HepG2 (cell line): ENCODE measurements around the gene MYADML2. TPM values are rescaled to one million over a fixed set of nuclear protein-coding genes. Genes with fewer than 3 reads are reported as not detected.

Source experiments
- ATAC-seq: fragments of 200-7000 bp; cut with Tn5 transposase; 3 replicates; pipeline ENCODE4 v1.9.1; 2020; ENCODE audit warnings: mild to moderate bottlenecking, moderate library complexity
- BruUV-seq: library from RNA; stranded (reverse); fragments of 400-500 nt; replicated peaks from 2 replicates; lab custom pipeline; 2021; lab: Mats Ljungman, UMichigan
- CTCF ChIA-PET: fragments of 300-600 bp; formaldehyde crosslinking; extraction: SDS; loops from one replicate; lab custom pipeline; 2021; ENCODE audit warnings: low total read pairs, inconsistent platforms, low intra/inter-chr PET ratio; lab: Yijun Ruan, JAX
- POLR2A ChIA-PET: fragments of 350-600 bp; sonication (Branson Sonifier 250); formaldehyde crosslinking; loops from one replicate; lab custom pipeline; 2020; ENCODE audit warnings: antibody characterized with exemption, inconsistent platforms; lab: Yijun Ruan, JAX
- DNase-seq: peaks from one replicate; pipeline ENCODE4 v3.0.0-alpha.2; 2015; ENCODE audit warnings: low spot score
- FAIRE-seq: peaks from 3 replicates; lab custom pipeline; 2011; peaks lifted over from hg19 to GRCh38; lab: Jason Lieb, UNC
- H2AFZ ChIP-seq: one replicate; pipeline ENCODE4 v1.6.1; 2011; ENCODE audit warnings: low read length, inconsistent platforms
- H3K27ac ChIP-seq: fragments of 300-600 bp; 3 replicates; pipeline ENCODE4 v1.8.0; 2011; ENCODE audit warnings: mixed run types, mild to moderate bottlenecking, mixed read lengths, low read length, inconsistent platforms; ENCODE audit not compliant: insufficient read depth; ENCODE audit errors: extremely low read length
- H3K27me3 ChIP-seq, 2 experiments: fragments of 200-600 bp in 1 of 2; 2 replicates in 1 of 2; 3 replicates in 1 of 2; pipeline versions ENCODE4 v1.6.0 to v1.8.0; 2011; ENCODE audit warnings: low read length in 2 of 2, mild to moderate bottlenecking in 2 of 2, moderate library complexity in 2 of 2, inconsistent platforms in 1 of 2; ENCODE audit not compliant: insufficient read depth in 2 of 2, control insufficient read depth in 1 of 2
- H3K36me3 ChIP-seq, 2 experiments: fragments of 200-600 bp in 1 of 2; replicated peaks in 1 of 2; 2 replicates in 1 of 2; 3 replicates in 1 of 2; pipeline versions ENCODE4 v1.5.1 to v1.8.0; 2011; ENCODE audit warnings: low read length in 2 of 2, inconsistent platforms in 1 of 2; ENCODE audit not compliant: insufficient read depth in 2 of 2, control insufficient read depth in 1 of 2
- H3K4me1 ChIP-seq: 2 replicates; pipeline ENCODE4 v1.5.1; 2012; ENCODE audit warnings: low read length, inconsistent platforms; ENCODE audit not compliant: insufficient read depth
- H3K4me2 ChIP-seq: 2 replicates; pipeline ENCODE4 v1.6.0; 2011; ENCODE audit warnings: low read depth, low read length, inconsistent platforms
- H3K4me3 ChIP-seq, 3 experiments: fragments of 200-600 bp in 1 of 3; sonication (generic), shearing (Covaris generic) in 1 of 3; replicated peaks in 1 of 3; 2 replicates each; pipeline ENCODE4 v1.5.1; 2011 to 2016; ENCODE audit warnings: low read length in 3 of 3, inconsistent platforms in 2 of 3, low read depth in 2 of 3, mild to moderate bottlenecking in 2 of 3, control low read depth in 1 of 3, mixed read lengths in 1 of 3; ENCODE audit not compliant: insufficient read depth in 1 of 3
- H3K79me2 ChIP-seq: one replicate; pipeline ENCODE4 v1.6.1; 2011; ENCODE audit warnings: low read length, inconsistent platforms; ENCODE audit not compliant: insufficient read depth
- H3K9ac ChIP-seq: 2 replicates; pipeline ENCODE4 v1.6.0; 2011; ENCODE audit warnings: mild to moderate bottlenecking, low read depth, low read length, inconsistent platforms; ENCODE audit not compliant: insufficient read depth
- H3K9me3 ChIP-seq: 2 replicates; pipeline ENCODE4 v1.5.1; 2012; ENCODE audit warnings: mild to moderate bottlenecking, low read length
- H4K20me1 ChIP-seq: 2 replicates; pipeline ENCODE4 v1.6.0; 2011; ENCODE audit warnings: inconsistent platforms, mild to moderate bottlenecking, low read length, moderate library complexity; ENCODE audit not compliant: insufficient read depth
- CCAR2 ChIP-seq: fragments of 200-400 bp; formaldehyde crosslinking; optimal IDR thresholded peaks from 2 replicates; pipeline ENCODE3; 2018; ENCODE audit warnings: low read depth, mild to moderate bottlenecking, low read length, moderate library complexity
- CREB1 ChIP-seq, 2 experiments: fragments of 450-650 bp in 1 of 2; IDR thresholded peaks; 2 replicates each; pipeline ENCODE4 v1.6.1; 2016 to 2017; ENCODE audit warnings: control low read depth in 1 of 2, mild to moderate bottlenecking in 1 of 2, missing compliant biosample characterization in 1 of 2, missing genetic modification characterization in 1 of 2
- ISL2 ChIP-seq: sonication (generic); formaldehyde crosslinking; IDR thresholded peaks from 2 replicates; pipeline ENCODE4 v1.5.0; 2020; ENCODE audit warnings: missing genetic modification reagents
- KAT2B ChIP-seq: fragments of 150-350 bp; IDR thresholded peaks from 2 replicates; pipeline ENCODE4 v1.6.1; 2014; ENCODE audit warnings: low read depth, low read length, borderline replicate concordance
- LCORL ChIP-seq, 2 experiments: fragments of 450-650 bp in 1 of 2; sonication (generic) in 1 of 2; formaldehyde crosslinking in 1 of 2; IDR thresholded peaks; 2 replicates each; pipeline versions ENCODE4 v1.5.0 to v1.6.1; 2017 to 2020; ENCODE audit warnings: antibody characterized with exemption in 1 of 2, missing genetic modification reagents in 1 of 2
- PAF1 ChIP-seq: IDR thresholded peaks from 2 replicates; pipeline ENCODE4 v1.6.1; 2016; ENCODE audit warnings: missing genetic modification reagents, missing compliant biosample characterization
- ZBTB4 ChIP-seq: sonication (generic); formaldehyde crosslinking; IDR thresholded peaks from 2 replicates; pipeline ENCODE4 v1.4.0; 2020; ENCODE audit warnings: missing genetic modification reagents, mild to moderate bottlenecking, borderline replicate concordance
- ZNF292 ChIP-seq: sonication (generic); formaldehyde crosslinking; IDR thresholded peaks from 2 replicates; pipeline ENCODE4 v1.8.1; 2022; ENCODE audit warnings: mild to moderate bottlenecking, low read depth, missing genetic modification reagents, borderline replicate concordance
- ZNF503 ChIP-seq: sonication (generic); formaldehyde crosslinking; IDR thresholded peaks from 2 replicates; pipeline ENCODE4 v1.4.0; 2020; ENCODE audit warnings: missing genetic modification reagents
- ZNF768 ChIP-seq: sonication (generic); formaldehyde crosslinking; IDR thresholded peaks from 2 replicates; pipeline ENCODE4 v1.4.0; 2020; ENCODE audit warnings: missing genetic modification reagents
- WGBS: methylation state at CpG from one replicate; pipeline ENCODE4 v1.1.6; 2017; ENCODE audit warnings: low lambda C conversion rate; 5-methylcytosine and 5-hydroxymethylcytosine counted together
- in situ Hi-C: cut with HindIII; loops from 2 replicates; pipeline ENCODE4 v1.10.0; 2017; ENCODE audit warnings: low pct_unique_long_range_greater_than_20kb; ENCODE audit not compliant: extremely low pct_ligation_motif_present
- intact Hi-C: fragments of 100-400 bp; cut with micrococcal nuclease; formaldehyde crosslinking; loops from one replicate; pipeline ENCODE4 v1.10.0; 2022; ENCODE audit not compliant: unreplicated experiment
- polyA plus RNA-seq, 8 experiments: library from polyadenylated mRNA; depleted of rRNA in 3 of 8; stranded (reverse) in 7 of 8; unstranded in 1 of 8; fragments of >200 nt; fragmentation: Illumina TruSeq in 4 of 8; extraction: Trizol in 4 of 8; gene quantifications; 2 replicates each; pipeline versions ENCODE4 v1.2.1 to v1.2.3, GENCODE V29; 2011 to 2016; ENCODE audit warnings: low read depth in 4 of 8, missing spikeins in 1 of 8, mixed read lengths in 1 of 8; ENCODE audit not compliant: insufficient read depth in 1 of 8
- total RNA-seq, 5 experiments: library from RNA; depleted of rRNA; stranded (reverse); fragments of >200 nt; fragmentation: Illumina TruSeq; extraction: Trizol; gene quantifications; 2 replicates each; pipeline ENCODE4 v1.2.3, GENCODE V29; 2016; ENCODE audit warnings: low read depth in 1 of 5

MYADML2 gene
- total and polyA plus RNA-seq, 2 of the 13 experiments (the other 11 are each of a cell fraction or from before 2014, with no cell fraction given), result not detected

- TF ChIP-seq ZBTB4 (CRISPR knock-in tag) (no peak), PAF1 (CRISPR knock-in tag) (0 out of 2 replicates have a peak, but pooled peaks have one; percentile 27), ZNF292 (CRISPR knock-in tag) (no peak)
These were observed 46.7 kb downstream of the MYADML2 start (continued) for GRCh38 chr17:81900181-81900820.

GRCh38 chr17:81899514-81900166, 47.4 kb downstream of the MYADML2 start:
- H3K4me2 ChIP-seq, result no peak overlapping the region
- H3K36me3 ChIP-seq, result peaks cover 18 to 37% of the 10 kb centered on the region in 2 experiments; a peak in 4 of 5 replicates
- ATAC-seq (peak; percentile 7), FAIRE-seq (no peak), DNase-seq (no peak)
- H3K4me1 ChIP-seq, result peaks cover 16% of the 10 kb centered on the region
- BruUV-seq, result no TSS peak
- H3K9ac ChIP-seq, result no peak overlapping the region
- WGBS, result 94% methylated on average over 15 of the region's 22 CpGs
- H3K27ac ChIP-seq, result no peak overlapping the region
- no peaks in the 10 kb centered on the region for H3K9me3 ChIP-seq
- H4K20me1 ChIP-seq, result peaks cover 5% of the 10 kb centered on the region; the same call in 1 of the 2 replicates
- no peaks in the 10 kb centered on the region for H3K27me3 ChIP-seq
- intact Hi-C loops, result no loop called here
- H3K79me2 ChIP-seq, result no peaks in the 10 kb centered on the region
- in situ Hi-C loops, result no loop called here
- CTCF ChIA-PET, result no interaction called here
- POLR2A ChIA-PET, result interaction anchor here (1.0 to 2.8 kb wide), 2 partner anchors 10 to 11 kb away, joined by 4 to 16 read pairs; partner anchors contain the start of gene PCYT2
- H3K4me3 ChIP-seq, result no peak overlapping the region
- H2AFZ ChIP-seq, result no peak overlapping the region
- no peak for TF ChIP-seq ISL2 (CRISPR knock-in tag)
- TF ChIP-seq CREB1 (IDR thresholded peaks at IDR 0.05), result no peak
- TF ChIP-seq CREB1 (CRISPR knock-in tag; IDR thresholded peaks at IDR 0.05), result no peak
- peak; percentile 18; the same call in 1 of the 2 replicates for TF ChIP-seq ZNF768 (CRISPR knock-in tag)
- no peak for TF ChIP-seq CCAR2
- no peak for TF ChIP-seq LCORL (IDR thresholded peaks at IDR 0.05)
- TF ChIP-seq LCORL (CRISPR knock-in tag; IDR thresholded peaks at IDR 0.05), result no peak
- TF ChIP-seq KAT2B, result no peak
- TF ChIP-seq ZNF503 (CRISPR knock-in tag), result no peak
